Measurements from ENCODE around the gene TRIM17. TPM values are rescaled to one million over a fixed set of nuclear protein-coding genes. Genes with fewer than 3 reads are reported as not detected.

TRIM17 gene
- polyA plus RNA-seq, 3 donors, result 7.8 to 14.4 (median 13.3) TPM

DNA sequence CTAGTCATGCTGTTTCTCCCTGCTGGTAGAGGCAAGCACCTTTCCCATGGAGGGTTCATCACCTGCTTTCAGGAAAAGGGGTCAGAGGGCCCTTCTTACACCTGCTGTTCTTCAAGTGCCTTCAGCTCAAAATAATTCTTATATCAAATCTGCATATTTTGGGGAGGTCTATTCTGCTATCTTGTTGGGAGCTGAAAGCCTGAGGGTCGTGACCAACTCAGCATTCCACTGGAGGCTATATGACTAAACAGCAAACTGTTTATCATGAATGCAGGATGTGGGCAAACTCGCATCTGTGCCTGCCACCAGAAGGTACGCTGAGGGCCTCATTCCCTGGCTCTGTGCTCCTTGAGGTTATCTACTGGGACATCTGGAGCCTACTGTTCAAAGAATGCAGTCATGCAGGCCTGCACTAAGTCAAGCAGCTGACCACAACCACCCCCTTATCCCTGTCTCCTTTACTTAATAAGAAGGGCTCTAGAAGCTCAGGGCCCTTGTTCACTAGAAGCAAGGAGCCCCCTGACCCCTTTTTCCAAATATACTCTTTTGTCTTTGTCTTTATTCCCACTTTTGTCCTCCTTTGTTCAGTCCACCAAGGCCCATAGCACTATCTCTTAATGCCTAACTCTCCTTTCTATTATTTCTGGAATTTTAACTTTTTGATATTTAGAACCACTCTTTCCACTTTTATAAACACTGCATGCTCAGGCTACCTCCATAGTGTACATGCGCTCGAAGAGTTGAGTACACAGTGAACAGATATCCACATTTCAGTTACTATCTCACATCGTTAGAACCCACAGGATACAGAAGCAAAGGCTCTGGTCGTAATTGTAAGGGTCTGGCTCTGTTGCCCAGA is 4.5 kb upstream of the TRIM17 start:
- DNase-seq, result no peak

DNA sequence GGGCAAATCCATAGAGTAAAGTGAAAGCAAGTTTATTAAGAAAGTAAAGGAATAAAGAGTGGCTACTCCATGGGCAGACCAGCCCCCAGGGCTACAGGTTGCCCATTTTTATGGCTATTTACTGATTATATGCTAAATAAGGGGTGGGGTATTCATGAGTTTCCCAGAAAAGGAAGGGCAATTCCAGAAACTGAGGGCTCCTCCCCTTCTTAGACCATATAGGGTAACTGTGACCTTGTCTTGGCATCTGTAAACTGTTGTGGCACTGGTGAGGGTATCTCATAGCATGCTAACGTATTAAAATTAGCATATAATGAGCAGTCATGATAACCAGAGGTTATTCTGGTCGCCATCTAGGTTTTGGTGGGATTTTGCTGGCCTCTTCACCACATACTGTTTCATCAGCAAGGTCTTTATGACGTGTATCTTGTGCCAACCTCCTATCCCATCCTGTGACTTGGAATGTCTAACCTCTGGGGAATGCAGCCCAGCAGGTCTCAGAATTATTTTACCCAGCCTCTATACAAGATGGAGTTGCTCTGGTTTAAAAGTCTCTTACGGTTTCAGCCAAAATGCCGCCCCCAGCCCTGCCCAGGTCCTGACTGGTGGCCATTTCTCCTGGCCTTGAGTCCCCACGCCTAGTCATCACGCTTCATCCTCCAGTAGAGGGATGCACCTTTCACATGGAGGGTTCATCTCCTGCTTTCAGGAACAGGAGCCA is 982 bp upstream of the TRIM17 start:
- no peak for DNase-seq

DNA sequence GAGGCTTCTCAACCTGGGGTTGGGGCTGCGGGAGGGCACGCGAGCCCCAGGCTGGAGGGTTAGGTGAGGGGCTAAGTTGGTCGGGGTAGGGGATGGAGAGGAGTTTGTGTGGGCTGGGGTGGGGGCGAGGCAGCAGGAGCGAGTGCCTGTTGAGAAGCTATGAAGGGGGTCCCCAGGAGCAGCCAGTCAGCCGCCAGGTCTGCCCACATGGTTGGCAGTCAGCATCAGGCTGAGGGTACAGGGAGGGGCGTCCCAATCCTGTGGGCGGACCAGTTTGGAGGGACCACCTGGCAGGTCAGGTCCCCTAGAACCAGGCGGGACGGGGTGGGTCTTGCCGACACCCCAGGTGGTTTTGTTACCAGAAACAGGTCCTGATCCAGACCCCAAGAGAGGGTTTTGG is 400 bp upstream of the TRIM17 start:
- DNase-seq, result no peak

DNA sequence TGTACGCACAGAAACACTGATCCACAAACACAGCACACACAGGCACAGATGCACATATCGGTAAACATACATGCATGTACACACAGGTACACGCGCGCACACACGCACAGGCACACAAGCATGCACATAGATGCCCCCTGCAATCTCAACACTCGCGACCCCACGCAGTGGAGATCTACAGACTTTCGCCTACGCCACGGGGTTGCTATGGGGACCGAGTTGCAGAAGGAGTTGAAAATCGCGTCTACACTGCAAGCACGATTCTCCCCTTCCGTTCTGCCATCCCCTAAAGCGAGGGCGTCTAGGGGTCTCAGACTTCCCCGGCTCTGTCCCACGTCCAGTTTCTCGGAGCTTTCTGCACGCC is 826 bp downstream of the TRIM17 start:
- DNase-seq, result no peak

DNA sequence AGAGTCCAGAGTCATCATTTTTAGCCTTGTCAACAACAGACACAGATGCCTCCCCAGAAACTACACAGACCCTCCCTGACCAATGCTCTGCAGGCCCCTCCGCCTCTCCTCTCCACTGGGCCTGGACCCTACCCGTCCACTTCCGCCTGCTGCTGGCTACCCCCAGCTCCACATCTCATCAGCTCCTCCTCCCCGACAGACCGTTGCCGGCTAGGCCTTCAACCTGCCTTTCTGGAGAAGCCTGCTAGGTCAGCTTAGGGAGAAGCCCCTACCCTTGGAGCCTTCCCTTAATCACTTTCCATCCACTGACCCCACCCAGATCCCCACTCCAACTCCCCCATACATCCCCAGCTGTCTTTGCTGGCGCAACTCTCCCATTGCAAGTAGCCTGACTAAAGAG is 1.4 kb downstream of the TRIM17 start:
- no peak for DNase-seq

DNA sequence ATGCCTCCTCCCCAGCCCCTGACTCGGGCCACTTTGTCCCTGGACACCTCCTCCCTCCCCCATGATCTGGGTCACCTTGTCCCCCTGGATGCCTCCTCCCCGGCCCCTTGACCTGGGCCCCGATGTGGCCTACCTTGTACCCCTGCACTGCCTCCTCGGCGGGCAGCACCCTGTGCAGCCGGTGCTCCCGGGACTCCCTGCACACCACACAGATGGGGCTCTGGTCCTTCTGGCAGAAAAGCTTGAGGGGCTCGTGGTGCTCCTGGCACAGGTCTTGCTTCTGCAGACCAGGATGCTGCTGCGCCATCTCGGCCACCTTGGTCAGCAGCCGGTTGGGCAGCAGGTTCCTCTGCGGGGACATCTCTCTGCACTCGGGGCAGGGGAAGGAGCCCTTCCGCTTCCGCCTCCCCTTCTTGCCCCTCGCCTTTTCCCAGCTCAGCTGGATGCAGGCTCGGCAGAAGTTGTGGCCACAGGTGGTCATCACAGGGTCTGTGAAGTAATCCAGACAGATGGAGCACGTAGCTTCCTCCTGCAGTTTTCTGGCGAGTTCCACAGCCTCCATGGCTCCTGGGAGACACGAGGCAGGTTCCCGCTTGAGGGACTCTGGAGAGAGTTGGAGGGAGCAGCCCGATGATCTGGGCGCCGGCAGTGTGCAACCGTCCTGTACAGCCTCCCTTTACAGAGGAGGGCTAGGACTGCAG is 2.0 kb downstream of the TRIM17 start:
- DNase-seq, result no peak

DNA sequence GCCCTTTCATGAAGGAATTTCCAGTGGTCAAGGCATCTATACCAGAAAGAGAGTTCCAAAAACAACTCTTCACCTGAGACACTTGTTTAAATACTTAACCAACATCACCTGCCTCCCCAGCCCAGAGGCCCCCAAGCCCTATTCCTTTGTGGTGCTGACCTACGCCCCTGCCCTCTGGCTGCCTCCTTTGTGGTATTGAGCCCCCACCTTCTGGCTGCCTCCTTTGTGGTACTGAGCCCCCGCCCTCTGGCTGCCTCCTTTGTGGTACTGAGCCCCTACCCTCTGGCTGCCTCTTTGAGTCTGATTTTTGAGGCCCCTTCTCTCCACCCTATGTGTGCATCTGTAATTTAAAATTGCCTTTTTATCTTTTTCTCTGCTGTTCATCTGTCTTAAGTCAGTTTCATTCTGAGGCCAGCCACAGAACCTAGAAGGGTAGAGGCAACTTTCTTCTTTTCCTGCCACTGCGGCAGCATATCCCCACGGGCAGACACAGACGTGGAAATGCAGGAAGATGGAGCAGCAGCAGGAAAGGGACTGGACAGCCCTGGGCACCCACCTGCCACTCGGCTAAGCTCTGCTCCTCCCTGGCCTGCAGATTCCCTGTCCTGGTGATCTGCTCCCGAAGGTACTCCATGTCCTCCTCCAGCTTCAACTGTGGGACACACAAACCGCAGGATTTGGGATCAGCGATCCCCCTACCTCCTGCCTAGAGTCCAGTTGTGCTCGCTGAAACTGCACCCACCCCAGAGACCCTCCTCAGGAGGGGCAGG is 3.2 kb downstream of the TRIM17 start:
- DNase-seq, result no peak

DNA sequence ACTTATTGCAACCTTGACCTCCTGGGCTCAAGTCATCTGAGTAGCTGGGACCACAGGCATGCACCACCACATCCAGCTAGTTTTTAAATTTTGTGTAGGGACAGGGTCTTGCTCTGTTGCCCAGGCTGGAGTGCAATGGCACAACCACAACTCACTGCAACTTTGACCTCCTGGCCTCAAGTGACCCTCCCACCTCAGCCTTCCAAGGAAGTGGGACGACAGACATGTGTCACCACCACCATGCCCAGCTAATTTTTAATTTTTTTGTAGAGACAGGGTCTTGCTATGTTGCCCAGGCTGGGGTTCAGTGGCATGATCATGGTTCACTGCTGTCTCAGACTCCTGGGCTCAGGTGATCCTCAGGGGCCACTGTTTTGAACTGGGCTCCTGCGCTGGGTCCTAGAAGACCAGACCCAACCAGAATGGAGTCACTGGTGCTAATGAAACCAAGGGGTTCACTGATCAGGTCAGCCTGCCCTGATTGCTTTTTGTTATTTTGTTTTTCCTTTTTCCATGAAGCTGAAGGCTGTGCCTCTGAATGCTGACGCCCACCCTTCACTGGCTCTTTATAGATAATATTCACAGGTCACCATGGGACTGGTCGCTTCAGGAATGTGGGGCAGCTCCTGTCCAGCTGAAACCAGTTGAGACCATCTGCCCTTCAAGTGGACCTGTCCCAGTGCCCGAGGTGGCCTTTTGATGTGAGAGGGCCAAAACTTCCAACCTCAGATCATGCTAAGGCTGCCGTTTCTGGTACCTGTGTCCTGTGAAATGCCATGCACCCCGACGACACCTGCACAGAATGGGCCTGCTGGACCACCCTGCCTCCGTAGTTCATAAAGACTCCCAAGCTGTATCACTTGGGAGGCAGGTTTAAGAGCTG is 4.9 kb downstream of the TRIM17 start:
- DNase-seq, result no peak

DNA sequence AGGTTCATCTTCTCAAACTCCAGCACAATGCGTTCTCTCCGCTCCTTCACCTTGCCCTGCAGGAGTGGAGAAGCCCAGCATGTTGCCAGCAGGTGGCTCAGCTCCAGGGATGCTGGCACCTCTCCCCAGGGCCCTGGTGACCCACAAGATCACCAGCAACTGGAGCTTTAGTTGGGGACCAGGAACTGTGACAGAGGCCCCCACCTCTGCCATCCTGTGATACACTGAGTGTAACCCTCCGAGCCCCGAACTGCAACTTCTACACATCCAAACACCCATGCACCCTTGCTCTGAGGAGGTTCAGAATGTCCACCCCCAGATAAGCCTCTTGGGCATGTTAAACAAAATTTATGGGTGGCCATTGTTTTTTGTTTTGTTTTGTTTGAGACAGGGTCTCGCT is 5.5 kb downstream of the TRIM17 start:
- DNase-seq, result no peak

DNA sequence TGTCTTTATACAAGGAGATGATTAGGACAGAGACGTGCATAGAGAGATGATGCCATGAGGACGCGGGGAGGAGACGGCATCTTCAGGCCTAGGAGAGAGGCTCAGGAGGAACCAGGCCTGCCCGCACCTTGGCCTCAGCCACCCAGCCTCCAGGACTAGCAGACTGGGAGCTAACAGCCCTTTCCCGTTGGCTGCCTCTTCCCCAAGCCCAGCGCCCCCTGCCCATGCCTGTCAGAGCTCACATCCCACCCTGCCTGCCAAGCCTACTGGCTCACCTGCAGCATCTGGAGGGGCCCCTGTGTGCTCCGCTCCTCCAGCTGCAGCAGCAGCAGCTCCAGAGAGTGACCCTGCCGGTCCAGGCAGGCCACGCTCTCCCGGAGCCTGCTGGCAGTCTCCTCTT is 6.0 kb downstream of the TRIM17 start:
- no peak for DNase-seq

DNA sequence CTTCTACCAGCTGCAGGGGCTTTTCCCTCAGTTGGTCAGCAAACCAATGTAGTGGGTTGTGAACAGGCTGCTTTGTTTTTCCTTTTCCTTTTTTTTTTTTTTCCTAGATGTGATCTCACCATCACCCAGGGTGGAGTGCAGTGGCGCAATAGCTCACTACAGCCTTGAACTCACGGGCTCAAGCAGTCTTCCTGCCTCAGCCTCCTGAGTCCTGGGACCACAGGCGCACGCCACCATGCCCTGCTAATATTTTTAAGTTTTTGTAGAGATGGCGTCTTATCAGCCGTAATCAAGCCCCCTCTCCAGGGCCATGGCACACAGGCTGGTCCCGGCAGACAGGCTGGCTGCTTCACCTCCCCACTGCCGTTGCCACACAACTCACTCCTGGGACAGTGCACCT is 6.6 kb downstream of the TRIM17 start:
- no peak for DNase-seq

DNA sequence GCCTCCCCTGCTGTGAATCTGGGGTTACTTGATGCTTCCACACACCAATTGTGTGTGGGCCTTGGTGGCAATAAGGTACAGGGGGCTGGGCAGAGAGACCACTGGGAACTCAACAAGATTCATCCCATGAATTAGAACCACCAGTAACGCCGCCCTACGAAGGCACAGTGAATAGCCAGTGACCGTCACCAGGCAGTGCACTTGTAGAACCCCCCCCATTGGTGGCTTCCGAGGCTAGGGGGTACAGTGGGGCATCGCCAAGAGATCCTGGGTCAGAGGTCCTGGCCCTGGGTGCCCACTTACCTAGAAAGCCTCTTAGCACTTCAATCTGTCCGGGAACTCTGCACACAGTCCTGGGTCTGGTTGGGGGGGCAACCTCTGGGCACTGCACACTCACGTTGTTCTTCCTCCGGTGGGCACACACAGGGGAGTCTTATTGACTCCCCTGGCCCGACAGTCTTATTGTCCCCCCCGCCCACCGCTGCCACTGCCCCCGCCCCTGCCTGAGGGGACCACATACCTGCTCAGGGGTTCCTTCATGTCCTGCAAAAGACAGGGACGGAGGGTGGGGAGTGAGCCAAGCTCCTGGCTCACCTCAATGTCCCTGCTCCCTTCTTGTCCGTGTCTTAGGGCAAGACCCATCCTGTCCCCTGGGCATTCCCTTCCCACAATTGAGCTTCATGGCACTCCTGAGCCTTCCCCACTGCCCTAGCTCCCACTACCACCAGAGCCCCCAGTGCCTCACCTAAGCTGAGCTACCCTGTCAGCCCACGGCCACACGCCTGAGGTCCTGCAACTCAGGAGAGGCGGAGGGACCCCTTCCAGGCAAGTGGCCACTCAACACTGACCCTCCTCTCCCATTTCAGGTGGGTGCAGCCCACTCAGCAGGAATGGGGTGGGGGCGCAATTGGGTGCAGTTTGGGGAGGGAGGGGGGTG is 7.5 kb downstream of the TRIM17 start:
- DNase-seq, result no peak

DNA sequence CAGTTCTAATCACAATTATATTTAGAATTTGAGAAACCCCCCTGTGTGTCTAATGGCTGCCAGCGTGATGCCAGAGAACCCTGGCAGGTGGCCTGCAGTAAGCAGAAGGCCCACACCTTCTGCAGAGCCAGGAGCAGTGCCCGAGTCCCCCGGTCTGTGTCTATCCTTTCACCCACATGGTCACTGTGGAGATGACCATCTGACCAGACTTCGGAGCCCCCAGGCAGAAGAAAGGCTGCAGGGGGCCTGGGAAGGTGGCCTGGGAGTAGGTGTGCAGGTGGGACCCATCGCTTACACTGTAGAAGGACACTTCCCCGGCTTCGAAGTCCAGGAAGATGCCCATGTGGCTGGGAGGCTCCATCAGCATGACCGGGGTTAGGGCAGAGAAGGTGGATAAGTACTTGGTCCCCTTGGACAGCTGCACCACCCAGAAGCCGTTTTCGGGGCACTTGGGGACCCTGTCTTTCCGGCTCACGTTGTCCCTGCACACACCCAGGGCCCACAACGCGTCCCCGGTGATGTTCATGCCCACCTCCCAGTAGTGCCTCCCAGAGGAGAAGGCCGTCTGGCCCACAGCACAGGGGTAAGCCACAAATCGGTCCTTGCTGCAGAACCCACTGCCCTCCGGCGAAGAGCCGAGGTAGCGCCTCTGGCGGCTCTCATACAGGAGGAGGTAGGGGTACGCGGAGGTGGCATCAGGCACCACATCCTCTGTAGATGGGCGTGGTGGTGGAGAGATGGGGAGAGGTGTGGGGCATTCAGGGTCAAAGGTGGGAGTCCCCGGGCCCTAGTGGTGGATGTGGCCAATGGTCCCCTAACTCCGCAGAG is 8.4 kb downstream of the TRIM17 start:
- DNase-seq, result no peak

DNA sequence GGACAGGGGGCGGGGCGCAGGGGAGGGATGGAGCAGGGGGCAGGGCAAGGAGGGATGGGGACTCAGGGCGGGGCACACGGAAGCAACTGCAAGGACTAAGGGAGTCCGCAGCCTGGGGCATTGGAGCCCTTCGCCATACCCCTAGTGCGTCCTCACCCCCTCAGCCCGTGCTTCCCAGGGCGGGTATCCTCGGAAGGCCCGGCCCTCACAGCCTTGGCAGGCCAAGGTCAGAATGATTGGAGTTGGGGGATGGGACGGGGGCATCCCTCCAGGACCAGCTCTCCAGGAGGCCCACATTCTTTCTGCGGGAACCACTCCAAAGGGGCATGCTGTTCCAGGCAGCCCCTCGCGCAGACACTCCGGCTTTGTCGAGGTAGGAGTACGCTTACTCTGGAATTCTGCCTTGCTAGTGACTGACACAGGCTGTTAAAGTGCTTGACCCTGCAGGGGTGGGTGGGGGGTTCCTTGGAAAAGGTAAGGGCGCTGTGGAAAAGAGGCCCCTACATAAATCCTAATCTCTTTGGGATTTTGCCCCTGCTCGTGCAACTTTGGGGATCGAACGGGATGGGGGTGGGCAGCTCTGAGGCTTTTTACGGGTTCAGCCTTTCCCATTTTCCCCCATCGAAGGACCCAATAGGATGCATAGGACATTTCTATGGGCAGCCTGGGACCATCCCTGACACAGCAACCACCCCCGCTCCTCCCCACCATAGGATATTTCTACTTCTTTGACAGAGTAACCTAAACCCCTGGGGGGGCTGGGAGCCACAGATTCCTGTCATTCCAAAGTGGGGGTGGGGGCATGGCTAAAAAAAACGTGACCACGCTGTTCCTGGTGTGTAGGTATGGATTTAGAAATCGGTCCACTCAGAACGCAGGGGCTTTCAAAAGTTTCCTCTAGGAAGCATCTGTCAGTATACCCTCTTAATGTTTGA is 9.3 kb downstream of the TRIM17 start:
- no peak for DNase-seq

DNA sequence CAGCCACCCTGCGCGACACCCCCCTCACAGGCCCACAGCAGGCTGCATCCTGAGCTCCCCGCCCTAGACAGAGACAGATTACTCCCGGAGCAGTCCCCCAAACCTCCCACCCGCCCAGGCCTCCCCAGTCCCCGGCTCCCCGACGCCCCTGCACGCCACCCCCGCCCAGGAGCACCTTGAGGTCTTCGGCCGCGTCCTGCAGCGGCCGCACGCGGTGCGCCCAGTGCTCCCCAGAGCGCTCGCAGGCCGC is 10.8 kb downstream of the TRIM17 start:
- no peak for DNase-seq

DNA sequence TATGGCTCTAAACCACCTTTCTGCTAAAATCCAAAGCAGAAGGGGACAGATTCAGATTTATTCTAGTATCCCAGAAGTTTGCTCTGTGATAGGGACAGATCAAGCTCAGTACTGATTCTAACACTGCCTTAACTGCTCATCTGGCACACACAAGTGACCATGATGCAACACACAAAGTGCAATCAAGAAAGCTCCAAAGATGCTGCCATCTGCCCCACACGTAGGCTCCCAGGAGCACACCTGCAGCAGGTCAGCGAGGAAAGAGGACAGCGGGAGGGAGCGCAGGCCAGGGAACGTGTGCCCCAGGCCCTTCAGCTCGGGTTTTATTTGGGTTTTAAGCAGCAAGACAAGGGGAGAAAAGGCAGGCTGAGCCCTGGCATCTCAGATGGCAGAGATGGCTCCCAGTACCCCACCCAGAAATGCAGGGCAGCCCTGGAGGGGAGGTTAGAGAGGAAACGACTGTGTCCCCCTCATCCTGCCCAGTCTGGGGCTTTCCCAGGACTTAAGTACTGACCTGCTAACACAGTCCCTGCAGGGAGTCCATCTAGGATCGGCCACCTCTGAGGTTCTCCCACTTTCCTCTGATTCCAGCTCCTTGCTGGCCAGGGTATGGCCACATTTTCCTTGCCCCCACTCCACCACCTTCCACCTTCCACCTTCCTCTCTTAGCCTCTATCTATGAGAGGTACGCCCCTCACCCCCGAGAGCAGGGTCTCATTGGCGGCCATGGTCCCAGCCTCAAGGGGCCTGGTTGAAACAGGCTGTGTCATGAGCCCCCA is 11.3 kb downstream of the TRIM17 start:
- DNase-seq, result no peak

DNA sequence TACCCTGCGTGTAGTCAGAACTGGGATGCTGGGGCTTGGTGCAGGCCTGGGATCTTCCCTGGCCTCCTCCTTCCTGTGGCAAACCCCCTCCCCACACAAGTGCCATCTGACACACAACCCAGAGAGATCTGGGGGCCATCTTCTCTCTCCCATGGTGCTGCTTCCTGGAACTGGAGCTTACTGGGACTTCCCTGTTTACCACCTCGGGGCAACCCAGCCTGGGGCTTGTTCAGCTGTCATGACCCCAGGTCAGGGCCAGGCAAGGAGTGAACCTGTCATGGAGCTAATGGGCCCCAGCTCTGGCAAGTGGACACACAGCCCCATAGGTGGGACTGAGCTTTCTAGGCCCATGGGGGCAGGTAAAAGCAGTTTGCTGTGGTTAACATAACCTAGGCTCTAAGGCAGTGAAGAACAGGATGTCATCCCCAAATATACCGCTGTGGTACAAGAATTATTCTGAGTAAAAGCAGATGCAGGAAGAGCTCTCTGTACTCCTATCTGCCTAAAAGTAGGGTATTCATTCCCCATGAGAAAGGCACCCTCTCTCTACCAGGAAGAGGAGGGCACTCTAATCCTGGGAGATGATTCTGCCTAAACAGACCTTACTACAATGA is 12.4 kb downstream of the TRIM17 start:
- DNase-seq, result no peak

All from renal pelvis (tissue), 4 donors.